Thyroid gland (tissue), 4 donors: ENCODE results near the gene ZNF487. TPM values are rescaled to one million over a fixed set of nuclear protein-coding genes. Genes with fewer than 3 reads are reported as not detected.
"Not testable (repeated sequence)": the region's sequence is repeated elsewhere in the genome, so short reads cannot be mapped to it uniquely, and the experiment has no call there.

Experiments
- DNase-seq, 2 donors: peaks; one replicate each; pipeline ENCODE4 v3.0.0-alpha.2; 2019
- H3K27ac ChIP-seq, 3 donors: fragments of 200-600 bp; sonication (generic); 1 replicate in 2 of 3; 2 replicates in 1 of 3; pipeline ENCODE4 v1.5.1; 2016 to 2019; ENCODE audit warnings: mild to moderate bottlenecking in 1 of 3, moderate library complexity in 1 of 3
- H3K27me3 ChIP-seq: fragments of 200-600 bp; sonication (generic); one replicate; pipeline ENCODE4 v1.5.1; 2019
- H3K36me3 ChIP-seq, 2 donors: fragments of 200-600 bp; sonication (generic); one replicate each; pipeline ENCODE4 v1.5.1; 2016 to 2019
- H3K4me1 ChIP-seq, 2 donors: fragments of 200-600 bp; sonication (generic); one replicate each; pipeline ENCODE4 v1.5.1; 2017 to 2019
- H3K4me3 ChIP-seq, 3 donors: fragments of 200-600 bp; sonication (generic); replicated peaks in 1 of 3; 1 replicate in 2 of 3; 2 replicates in 1 of 3; pipeline ENCODE4 v1.5.1; 2016; ENCODE audit warnings: mild to moderate bottlenecking in 1 of 3
- H3K9me3 ChIP-seq: fragments of 200-600 bp; sonication (generic); one replicate; pipeline ENCODE4 v1.5.1; 2017
- POLR2A ChIP-seq, 2 donors: fragments of 450-650 bp; IDR thresholded peaks; one replicate each; pipeline ENCODE4 v1.6.1; 2017; ENCODE audit warnings: antibody characterized with exemption in 2 of 2, mild to moderate bottlenecking in 2 of 2, moderate library complexity in 1 of 2
- WGBS, 2 donors: methylation state at CpG; one replicate each; pipeline ENCODE4 v1.1.5; 2017; 5-methylcytosine and 5-hydroxymethylcytosine counted together
- intact Hi-C: fragments of 100-400 bp; cut with DNase I; formaldehyde crosslinking; loops from one replicate; pipeline ENCODE4 v1.15.1; 2023
- total RNA-seq, 4 donors: library from RNA; depleted of rRNA; stranded (reverse); fragments of >200 nt; gene quantifications; one replicate each; pipeline ENCODE4 v1.2.3, GENCODE V29; 2016
- TF ChIP-seq, protein P1 (sequence below), 6 experiments: fragments of 200-600 bp in 3 of 6; fragments of 450-650 bp in 3 of 6; sonication (generic) in 3 of 6; IDR thresholded peaks; one replicate each; pipeline ENCODE4 v1.5.1; 2016 to 2019; ENCODE audit warnings: antibody characterized with exemption in 6 of 6, mild to moderate bottlenecking in 2 of 6, inconsistent platforms in 1 of 6, moderate library complexity in 1 of 6

The ZNF487 gene
- total RNA-seq, 4 donors from 2014 or later: 11.9 to 21.7 (median 19.9) TPM

GRCh38 chr10:43458227-43458626 is 21.3 kb downstream of the ZNF487 start:
- WGBS, 2 donors: 74 to 83% methylated on average over 3 of the region's 3 CpGs
- DNase-seq: no peak
- no peaks in the 10 kb centered on the region for H3K9me3 ChIP-seq
- no peak overlapping the region for H3K27ac ChIP-seq
- H3K4me1 ChIP-seq: peaks cover 14 to 17% of the 10 kb centered on the region in 2 donors
- intact Hi-C loops: no loop called here
- TF ChIP-seq POLR2A (IDR thresholded peaks at IDR 0.05): no peak
- TF ChIP-seq, protein P1, sequence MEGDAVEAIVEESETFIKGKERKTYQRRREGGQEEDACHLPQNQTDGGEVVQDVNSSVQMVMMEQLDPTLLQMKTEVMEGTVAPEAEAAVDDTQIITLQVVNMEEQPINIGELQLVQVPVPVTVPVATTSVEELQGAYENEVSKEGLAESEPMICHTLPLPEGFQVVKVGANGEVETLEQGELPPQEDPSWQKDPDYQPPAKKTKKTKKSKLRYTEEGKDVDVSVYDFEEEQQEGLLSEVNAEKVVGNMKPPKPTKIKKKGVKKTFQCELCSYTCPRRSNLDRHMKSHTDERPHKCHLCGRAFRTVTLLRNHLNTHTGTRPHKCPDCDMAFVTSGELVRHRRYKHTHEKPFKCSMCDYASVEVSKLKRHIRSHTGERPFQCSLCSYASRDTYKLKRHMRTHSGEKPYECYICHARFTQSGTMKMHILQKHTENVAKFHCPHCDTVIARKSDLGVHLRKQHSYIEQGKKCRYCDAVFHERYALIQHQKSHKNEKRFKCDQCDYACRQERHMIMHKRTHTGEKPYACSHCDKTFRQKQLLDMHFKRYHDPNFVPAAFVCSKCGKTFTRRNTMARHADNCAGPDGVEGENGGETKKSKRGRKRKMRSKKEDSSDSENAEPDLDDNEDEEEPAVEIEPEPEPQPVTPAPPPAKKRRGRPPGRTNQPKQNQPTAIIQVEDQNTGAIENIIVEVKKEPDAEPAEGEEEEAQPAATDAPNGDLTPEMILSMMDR (IDR thresholded peaks at IDR 0.05): no peak
- no peak overlapping the region for H3K4me3 ChIP-seq
- H3K36me3 ChIP-seq: no peaks in the 10 kb centered on the region
- H3K27me3 ChIP-seq: no peaks in the 10 kb centered on the region

DNA sequence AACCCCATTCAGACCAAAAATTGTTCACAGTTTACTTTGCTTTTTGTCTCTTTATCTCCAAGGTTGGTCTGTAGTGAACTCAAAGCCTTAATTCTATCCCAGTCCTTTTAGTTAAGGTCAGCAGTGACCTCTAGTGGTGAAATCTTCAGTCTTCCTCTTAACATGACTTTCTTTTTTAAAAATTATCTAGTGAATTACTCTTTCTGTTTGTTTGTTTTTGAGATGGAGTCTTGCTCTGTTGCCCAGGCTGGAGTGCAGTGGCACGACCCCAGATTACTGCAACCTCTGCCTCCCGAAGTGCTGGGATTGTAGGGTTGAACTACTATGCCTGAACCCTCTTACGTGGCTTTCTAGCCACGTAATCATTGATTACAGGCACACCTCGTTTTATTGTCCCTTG is 25.0 kb downstream of the ZNF487 start:
- DNase-seq: no peak
- TF ChIP-seq, protein P1 (IDR thresholded peaks at IDR 0.05): peak in 5 of 6 experiments; percentile 57 to 83 (median 65)
- TF ChIP-seq POLR2A (IDR thresholded peaks at IDR 0.05): no peak
- H3K4me3 ChIP-seq: no peak overlapping the region
- intact Hi-C loops: loop anchor here (2.0 kb wide), 1 partner anchor 165 kb away; no protein-coding TSS in a partner anchor
- no peaks in the 10 kb centered on the region for H3K9me3 ChIP-seq
- no peak overlapping the region for H3K27ac ChIP-seq
- WGBS, 2 donors: 46 to 53% methylated on average over 5 of the region's 5 CpGs
- H3K27me3 ChIP-seq: no peaks in the 10 kb centered on the region
- H3K4me1 ChIP-seq: no peaks in the 10 kb centered on the region
- no peaks in the 10 kb centered on the region for H3K36me3 ChIP-seq

GRCh38 chr10:43465086-43465735 is 28.3 kb downstream of the ZNF487 start:
- DNase-seq: not testable (repeated sequence)

DNA sequence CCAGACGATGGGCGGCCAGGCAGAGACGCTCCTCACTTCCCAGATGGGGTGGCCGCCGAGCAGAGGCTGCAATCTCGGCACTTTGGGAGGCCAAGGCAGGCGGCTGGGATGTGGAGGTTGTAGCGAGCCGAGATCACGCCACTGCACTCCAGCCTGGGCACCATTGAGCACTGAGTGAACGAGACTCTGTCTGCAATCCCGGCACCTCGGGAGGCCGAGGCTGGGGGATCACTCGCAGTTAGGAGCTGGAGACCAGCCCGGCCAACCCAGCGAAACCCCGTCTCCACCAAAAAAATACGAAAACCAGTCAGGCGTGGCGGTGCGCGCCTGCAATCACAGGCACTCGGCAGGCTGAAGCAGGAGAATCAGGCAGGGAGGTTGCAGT is 28.8 kb downstream of the ZNF487 start:
- DNase-seq, intact Hi-C loops, H3K4me3 ChIP-seq, H3K27me3 ChIP-seq, H3K36me3 ChIP-seq, H3K9me3 ChIP-seq, H3K27ac ChIP-seq, H3K4me1 ChIP-seq: not testable (repeated sequence)
- 95% methylated on average over 13 to 17 of the region's 24 CpGs for WGBS, 2 donors

More at GRCh38 chr10:43465086-43465735, 28.3 kb downstream of the ZNF487 start:
- intact Hi-C loops, H3K27ac ChIP-seq, H3K36me3 ChIP-seq, H3K4me3 ChIP-seq, H3K4me1 ChIP-seq, H3K9me3 ChIP-seq, H3K27me3 ChIP-seq: not testable (repeated sequence)
- 100% methylated on average over 3 of the region's 49 CpGs; no CpG with 5 or more reads in 1 of the 2 donors for WGBS, 2 donors

DNA sequence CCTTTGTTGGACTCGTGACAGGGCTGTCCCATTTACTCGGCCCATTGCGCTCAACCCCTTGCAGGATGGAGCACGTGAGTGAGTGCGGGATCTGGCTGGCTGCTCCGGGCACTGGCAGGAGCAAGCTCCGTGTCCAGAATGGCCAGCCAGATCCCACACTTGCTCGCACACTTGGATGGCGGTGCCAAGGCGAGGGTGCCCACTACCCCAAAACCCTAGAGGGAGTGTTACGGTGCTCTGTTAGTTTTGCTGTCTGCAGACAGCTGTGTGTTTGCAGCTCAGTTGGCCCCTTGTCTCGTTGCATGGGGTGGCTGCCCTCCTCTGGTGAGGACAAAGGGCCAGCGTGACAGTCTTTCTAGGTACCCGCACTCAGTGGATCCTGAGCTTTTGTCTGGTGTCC is 34.2 kb downstream of the ZNF487 start:
- no peak for DNase-seq
- Histone ChIP-seq H3K36me3 (no peaks in the 10 kb centered on the region), H3K27me3 (no peaks in the 10 kb centered on the region), H3K9me3 (no peaks in the 10 kb centered on the region), H3K27ac (no peak overlapping the region), H3K4me1 (no peaks in the 10 kb centered on the region), H3K4me3 (no peak overlapping the region)
- TF ChIP-seq, protein P1 (IDR thresholded peaks at IDR 0.05): no peak
- TF ChIP-seq POLR2A (IDR thresholded peaks at IDR 0.05): no peak
- intact Hi-C loops: no loop called here
- WGBS, 2 donors: 91 to 93% methylated on average over 14 of the region's 14 CpGs

GRCh38 chr10:43471935-43472720 is 35.2 kb downstream of the ZNF487 start:
- no peaks in the 10 kb centered on the region for H3K36me3 ChIP-seq
- no peaks in the 10 kb centered on the region for H3K27me3 ChIP-seq
- TF ChIP-seq, protein P1 (IDR thresholded peaks at IDR 0.05): no peak
- TF ChIP-seq POLR2A (IDR thresholded peaks at IDR 0.05): no peak
- H3K4me1 ChIP-seq: no peaks in the 10 kb centered on the region
- DNase-seq: no peak
- no peaks in the 10 kb centered on the region for H3K9me3 ChIP-seq
- H3K27ac ChIP-seq: no peak overlapping the region
- no peak overlapping the region for H3K4me3 ChIP-seq
- 88 to 89% methylated on average over 3 of the region's 3 CpGs for WGBS, 2 donors
- intact Hi-C loops: no loop called here
